Adipocyte (in vitro differentiated cells): ENCODE data around the gene TIGD7.

Experiments used
- DNase-seq: peaks from one replicate; pipeline ENCODE4 v3.0.0-alpha.2; 2015; ENCODE audit warnings: low read depth
- H3K27me3 ChIP-seq: replicated peaks from 2 replicates; pipeline ENCODE4 v1.7.0; 2013; ENCODE audit warnings: mild to moderate bottlenecking, low read length, moderate library complexity; ENCODE audit not compliant: control insufficient read depth, insufficient read depth
- H3K36me3 ChIP-seq: 2 replicates; pipeline ENCODE4 v1.7.0; 2013; ENCODE audit warnings: low read length, mild to moderate bottlenecking, moderate library complexity; ENCODE audit not compliant: control insufficient read depth, insufficient read depth, severe bottlenecking
- H3K4me1 ChIP-seq: 2 replicates; pipeline ENCODE4 v1.7.0; 2013; ENCODE audit warnings: mild to moderate bottlenecking, low read length, moderate library complexity; ENCODE audit not compliant: control insufficient read depth, insufficient read depth
- H3K4me3 ChIP-seq: 2 replicates; pipeline ENCODE4 v1.7.0; 2013; ENCODE audit warnings: mild to moderate bottlenecking, low read length, moderate library complexity
- H3K9ac ChIP-seq: 2 replicates; pipeline ENCODE4 v1.7.0; 2013; ENCODE audit warnings: mild to moderate bottlenecking, low read length, moderate library complexity
- H3K9me3 ChIP-seq: 2 replicates; pipeline ENCODE4 v1.7.0; 2013; ENCODE audit warnings: mild to moderate bottlenecking, low read length, moderate library complexity; ENCODE audit not compliant: control insufficient read depth

TIGD7 gene

DNA sequence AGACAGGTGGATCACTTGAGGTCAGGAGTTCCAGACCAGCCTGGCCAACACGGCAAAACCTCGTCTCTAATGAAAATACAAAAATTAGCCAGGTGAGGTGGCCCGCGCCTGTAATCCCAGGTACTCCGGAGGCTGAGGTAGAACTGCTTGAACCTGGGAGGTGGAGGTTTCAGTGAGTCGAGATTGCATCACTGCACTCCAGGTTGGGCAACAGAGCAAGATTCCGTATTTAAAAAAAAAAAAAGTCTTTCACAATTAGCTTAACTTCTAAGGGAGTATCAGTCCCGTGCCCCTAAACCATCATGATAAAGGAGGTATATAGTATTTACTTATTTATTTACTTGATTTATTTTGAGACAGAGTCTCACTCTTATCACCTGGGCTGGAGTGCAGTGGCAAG is 45.4 kb downstream of the TIGD7 start:
- no peak overlapping the region for H3K9ac ChIP-seq
- H3K4me3 ChIP-seq: no peak overlapping the region
- no peak for DNase-seq
- peaks cover 29% of the 10 kb centered on the region for H3K4me1 ChIP-seq
- no peaks in the 10 kb centered on the region for H3K9me3 ChIP-seq
- H3K27me3 ChIP-seq: no peaks in the 10 kb centered on the region
- H3K36me3 ChIP-seq: no peaks in the 10 kb centered on the region

DNA sequence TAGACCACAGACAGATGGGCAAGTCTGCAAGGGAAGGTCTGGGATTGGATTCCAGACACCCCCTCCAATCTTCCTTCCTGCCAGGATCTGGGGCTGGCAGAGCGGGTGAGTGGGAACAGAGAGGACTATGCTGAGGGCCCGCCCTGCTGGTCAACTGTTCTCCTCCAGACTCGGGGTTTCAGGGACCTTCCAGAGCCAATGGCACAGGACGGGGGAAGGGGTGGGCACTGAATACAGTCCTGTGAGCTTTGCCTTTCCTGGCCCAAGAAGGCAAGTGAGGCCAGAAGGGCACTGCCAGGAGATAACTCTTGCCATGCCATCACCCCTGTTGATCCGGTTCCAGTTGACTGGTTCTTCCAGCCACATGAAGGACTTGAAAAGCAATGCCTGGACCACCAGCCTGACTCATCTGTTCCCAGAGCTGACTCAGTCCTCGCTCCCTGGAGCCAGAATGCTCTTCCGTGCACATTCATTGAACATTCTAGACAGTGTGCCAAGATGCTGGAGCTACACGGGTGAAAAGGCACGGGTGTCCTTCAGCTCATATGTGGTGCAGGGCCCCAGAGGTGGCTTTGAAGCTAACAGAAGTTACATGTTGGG is 48.3 kb downstream of the TIGD7 start:
- H3K27me3 ChIP-seq: peaks cover 18% of the 10 kb centered on the region
- H3K36me3 ChIP-seq: no peaks in the 10 kb centered on the region
- no peak for DNase-seq
- H3K4me1 ChIP-seq: peaks cover 23% of the 10 kb centered on the region
- no peaks in the 10 kb centered on the region for H3K9me3 ChIP-seq
- H3K4me3 ChIP-seq: no peak overlapping the region
- H3K9ac ChIP-seq: no peak overlapping the region

DNA sequence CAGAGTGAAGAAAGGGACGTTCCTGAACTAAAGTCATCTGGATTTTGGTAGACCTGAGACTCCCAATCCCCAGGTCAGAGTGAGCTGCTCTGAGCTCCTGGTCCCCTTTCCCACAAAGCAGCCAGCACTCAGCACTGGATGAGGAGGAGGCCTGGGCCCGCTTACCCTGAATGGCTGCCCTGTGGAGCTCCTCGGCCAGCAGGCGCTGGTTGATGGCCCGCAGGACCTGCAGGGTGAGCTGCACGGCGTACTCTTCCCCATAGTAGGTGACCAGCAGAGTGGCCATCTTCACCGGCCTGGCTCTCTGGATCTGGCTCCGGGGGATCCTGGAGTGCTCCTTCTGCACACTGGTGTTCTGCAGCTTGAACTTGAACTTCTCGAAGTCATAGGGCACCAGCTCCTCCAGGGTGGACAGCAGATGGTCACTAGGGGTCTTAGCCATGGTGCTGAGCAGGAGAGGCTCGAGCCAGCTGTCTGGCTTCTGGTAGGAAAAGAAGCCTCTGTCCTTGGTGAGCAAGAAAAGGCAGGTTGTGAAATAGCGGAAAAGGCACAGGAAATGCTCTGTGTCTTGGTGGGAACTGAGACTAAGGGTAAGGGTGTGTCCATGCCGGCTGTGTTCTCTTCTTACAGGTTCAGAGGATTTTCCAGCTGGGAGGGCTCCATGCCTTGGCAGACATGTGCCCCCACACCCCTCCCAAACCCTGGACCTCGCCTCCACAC is 48.9 kb downstream of the TIGD7 start, which contains the start of gene MEFV:
TSS of gene MEFV (minus strand) at position 488 of the 720 bp plus-strand sequence. CDS start at position 442, 46 bp downstream.
- Histone ChIP-seq H3K4me3 (no peak within 1 kb of the TSS), H3K9ac (no peak within 1 kb of the TSS), H3K27me3 (peaks cover 18% of the 10 kb centered on the region), H3K9me3 (no peaks in the 10 kb centered on the region), H3K4me1 (peaks cover 23% of the 10 kb centered on the region), H3K36me3 (no peaks in the 10 kb centered on the region)
- DNase-seq: no peak

DNA sequence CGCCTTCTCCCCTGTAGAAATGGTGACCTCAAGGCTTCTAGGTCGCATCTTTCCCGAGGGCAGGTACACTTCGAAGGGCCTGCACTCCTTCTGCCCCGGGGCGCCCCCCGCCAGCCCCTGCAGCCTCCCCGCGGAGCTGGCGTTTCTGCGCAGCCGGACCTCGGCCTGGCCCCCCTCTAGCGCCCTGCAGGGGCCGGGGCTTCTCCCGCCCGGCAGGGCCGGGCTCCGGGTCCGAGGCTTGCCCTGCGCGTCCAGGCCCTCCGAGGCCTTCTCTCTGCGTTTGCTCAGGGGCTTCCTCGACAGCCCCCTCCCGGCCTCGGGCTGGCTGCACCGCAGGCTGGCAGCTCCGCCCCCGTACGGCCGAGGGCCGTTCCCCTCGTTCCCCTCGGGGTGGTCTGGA is 50.9 kb downstream of the TIGD7 start:
- Histone ChIP-seq H3K4me1 (peaks cover 18% of the 10 kb centered on the region), H3K36me3 (no peaks in the 10 kb centered on the region), H3K4me3 (no peak overlapping the region), H3K9me3 (no peaks in the 10 kb centered on the region), H3K9ac (no peak overlapping the region), H3K27me3 (peaks cover 27% of the 10 kb centered on the region)
- no peak for DNase-seq

DNA sequence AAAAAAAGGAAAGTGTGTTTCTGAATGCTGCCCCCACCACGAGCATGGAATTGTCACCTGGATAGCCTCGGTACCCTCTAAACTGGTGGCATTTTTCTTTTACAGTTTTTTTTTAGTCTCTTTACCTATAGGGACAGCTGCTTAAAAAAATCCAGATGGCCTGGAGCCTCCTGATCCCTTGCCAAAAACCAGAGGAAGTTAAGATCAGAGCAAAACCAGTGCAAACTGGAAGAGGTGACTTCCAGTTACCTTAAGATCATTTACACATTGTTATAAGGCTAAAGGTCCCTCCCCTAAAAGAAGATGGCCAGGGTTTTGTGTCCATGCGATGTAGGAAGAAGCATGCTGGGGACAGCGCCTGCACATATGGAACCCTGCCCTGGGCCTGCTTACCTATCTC is 52.3 kb downstream of the TIGD7 start:
- no peak for DNase-seq
- peaks cover 36% of the 10 kb centered on the region for H3K27me3 ChIP-seq
- no peaks in the 10 kb centered on the region for H3K9me3 ChIP-seq
- H3K9ac ChIP-seq: no peak overlapping the region
- peaks cover 6% of the 10 kb centered on the region for H3K4me1 ChIP-seq
- no peaks in the 10 kb centered on the region for H3K36me3 ChIP-seq
- H3K4me3 ChIP-seq: no peak overlapping the region

DNA sequence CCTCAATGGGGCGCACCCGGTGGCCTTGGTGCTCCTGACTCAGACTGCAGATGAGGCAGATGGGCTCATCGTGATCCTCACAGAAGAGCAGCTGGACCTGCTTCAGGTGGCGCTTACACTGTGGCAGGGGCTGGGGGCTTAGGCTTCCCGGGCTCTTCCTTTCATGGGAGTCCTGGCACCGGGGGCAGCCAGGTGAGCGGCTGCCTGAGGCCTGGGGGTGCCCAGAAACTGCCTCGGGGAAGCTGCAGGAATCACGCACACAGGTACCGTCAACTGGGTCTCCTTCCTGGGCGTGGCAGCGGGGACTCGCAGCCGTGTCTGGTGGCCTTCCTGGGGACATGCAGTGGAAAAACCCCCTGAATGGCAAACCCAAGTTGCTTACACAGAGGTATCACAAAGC is 55.8 kb downstream of the TIGD7 start:
- Histone ChIP-seq H3K27me3 (peaks cover 52% of the 10 kb centered on the region), H3K9ac (no peak overlapping the region), H3K36me3 (no peaks in the 10 kb centered on the region), H3K9me3 (no peaks in the 10 kb centered on the region), H3K4me3 (no peak overlapping the region), H3K4me1 (no peaks in the 10 kb centered on the region)
- no peak for DNase-seq

DNA sequence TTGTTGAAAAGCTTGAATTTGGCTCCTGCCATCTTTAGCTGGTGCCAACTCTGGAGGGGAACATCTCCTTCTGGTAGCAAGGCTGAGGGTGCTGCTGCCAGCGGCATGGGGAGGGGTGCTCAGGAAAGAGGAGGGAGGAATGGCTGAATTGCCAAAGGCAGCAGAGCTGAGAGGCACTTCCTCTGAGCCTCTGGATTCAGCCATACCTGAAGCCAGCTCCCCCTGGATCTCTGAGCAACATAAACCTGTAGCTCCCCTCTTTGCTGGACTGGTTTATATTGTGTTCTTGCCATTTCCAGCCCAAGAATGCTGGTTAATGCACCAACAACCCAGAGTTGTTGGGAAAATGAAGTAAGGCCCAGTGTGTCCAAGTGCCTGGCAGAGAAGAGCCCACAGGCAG is 56.2 kb downstream of the TIGD7 start:
- no peak overlapping the region for H3K9ac ChIP-seq
- H3K4me3 ChIP-seq: no peak overlapping the region
- DNase-seq: no peak
- peaks cover 53% of the 10 kb centered on the region for H3K27me3 ChIP-seq
- H3K4me1 ChIP-seq: no peaks in the 10 kb centered on the region
- H3K9me3 ChIP-seq: no peaks in the 10 kb centered on the region
- H3K36me3 ChIP-seq: no peaks in the 10 kb centered on the region
